ENCODE measurements around the gene PDE3B. TPM values are rescaled to one million over a fixed set of nuclear protein-coding genes. Genes with fewer than 3 reads are reported as not detected.
"Not testable (repeated sequence)": the region's sequence is repeated elsewhere in the genome, so short reads cannot be mapped to it uniquely, and the experiment has no call there.

Gene PDE3B
- total and polyA plus RNA-seq, 9 of the 15 experiments (the other 6 are each of a cell fraction or from before 2014, with no cell fraction given) = 2.3 to 22.5 (median 12.2) TPM

- in situ Hi-C loops (cut with MboI); ATAC-seq; CTCF ChIA-PET (ENCODE audit: low intra/inter-chr PET ratio); H3K9me3 ChIP-seq (replicated peaks; ENCODE audit: control insufficient read depth, insufficient read depth, low read depth, low read length); BruUV-seq (replicated peaks); H3K27me3 ChIP-seq (ENCODE audit: control insufficient read depth in 2 of 2, insufficient read depth in 2 of 2, low read length in 2 of 2); H3K9ac ChIP-seq (ENCODE audit: insufficient read depth in 1 of 2, low read depth in 2 of 2, low read length in 2 of 2); DNase-seq (ENCODE audit: extremely low read depth in 1 of 4, low spot score in 3 of 4); H4K20me1 ChIP-seq (replicated peaks; ENCODE audit: control insufficient read depth, insufficient read depth, low read length); intact Hi-C loops (cut with micrococcal nuclease); H3K4me3 ChIP-seq; H3K27ac ChIP-seq (ENCODE audit: extremely low read depth, low read depth, low read length); H2AFZ ChIP-seq (ENCODE audit: low read depth, low read length); H3K36me3 ChIP-seq (ENCODE audit: control insufficient read depth, insufficient read depth, low read length); H3K4me2 ChIP-seq (ENCODE audit: insufficient read depth, low read length); FAIRE-seq; H3K9me1 ChIP-seq (ENCODE audit: control insufficient read depth, insufficient read depth, low read length): not testable (repeated sequence)
- Histone ChIP-seq H3K79me2 (ENCODE audit: control insufficient read depth, insufficient read depth, low read length) (peaks cover 24% of the 10 kb centered on the region), H3K4me1 (replicated peaks in 1 of 2; ENCODE audit: control insufficient read depth in 2 of 2, insufficient read depth in 2 of 2, low read length in 2 of 2) (peaks cover 0 to 25% of the 10 kb centered on the region in 2 experiments; a peak in 3 of 5 replicates)
- peak; percentile 69 for TF ChIP-seq BCOR (IDR thresholded peaks at IDR 0.05)
- TF ChIP-seq ZNF146 (CRISPR knock-in tag; IDR thresholded peaks at IDR 0.05; ENCODE audit: unreplicated experiment) = peak; percentile 89
- WGBS (ENCODE audit: insufficient coverage, low coverage, missing lambda C conversion rate) = 74% methylated on average over 4 of the region's 4 CpGs
- POLR2A ChIA-PET = interaction anchor here (2.1 kb wide), 1 partner anchor 10 kb away, joined by 19 read pairs; no protein-coding TSS in a partner anchor
These were observed 23.7 kb downstream of the PDE3B start for GRCh38 chr11:14667329-14667728.

- Histone ChIP-seq H4K20me1 (replicated peaks; ENCODE audit: control insufficient read depth, insufficient read depth, low read length) (no peaks in the 10 kb centered on the region), H3K9me3 (replicated peaks; ENCODE audit: control insufficient read depth, insufficient read depth, low read depth, low read length) (no peaks in the 10 kb centered on the region), H3K79me2 (ENCODE audit: control insufficient read depth, insufficient read depth, low read length) (peaks cover 27% of the 10 kb centered on the region), H3K4me1 (replicated peaks in 1 of 2; ENCODE audit: control insufficient read depth in 2 of 2, insufficient read depth in 2 of 2, low read length in 2 of 2) (peaks cover 0 to 29% of the 10 kb centered on the region in 2 experiments; a peak in 3 of 5 replicates), H3K4me2 (ENCODE audit: insufficient read depth, low read length) (peak overlapping the region; percentile 57), H2AFZ (ENCODE audit: low read depth, low read length) (peak overlapping the region; percentile 25), H3K36me3 (ENCODE audit: control insufficient read depth, insufficient read depth, low read length) (0 out of 3 replicates have a peak, but pooled peaks cover 6% of the 10 kb centered on the region), H3K27me3 (ENCODE audit: control insufficient read depth in 2 of 2, insufficient read depth in 2 of 2, low read length in 2 of 2) (no peaks in the 10 kb centered on the region), H3K9me1 (ENCODE audit: control insufficient read depth, insufficient read depth, low read length) (no peaks in the 10 kb centered on the region), H3K9ac (ENCODE audit: insufficient read depth in 1 of 2, low read depth in 2 of 2, low read length in 2 of 2) (peak overlapping the region in 1 of 2 experiments; percentile 7; a peak in 1 of 4 replicates), H3K4me3 (0 out of 2 replicates have a peak overlapping the region, but pooled peaks have one; percentile 2), H3K27ac (ENCODE audit: extremely low read depth, low read depth, low read length) (peak overlapping the region; percentile 76)
- in situ Hi-C loops (cut with MboI) = no loop called here
- peak; percentile 24 to 64 (median 42) for DNase-seq (ENCODE audit: extremely low read depth in 1 of 4, low spot score in 3 of 4)
- peak; percentile 87 for ATAC-seq
- WGBS (ENCODE audit: insufficient coverage, low coverage, missing lambda C conversion rate) = 1% methylated on average over 6 of the region's 6 CpGs
- no TSS peak for BruUV-seq (replicated peaks)
- peak; percentile 6 for FAIRE-seq
- ChIA-PET POLR2A (interaction anchor here (0.5 to 2.1 kb wide), 3 partner anchors 12 to 46 kb away, joined by 3 to 19 read pairs (median 3); no protein-coding TSS in a partner anchor), CTCF (ENCODE audit: low intra/inter-chr PET ratio) (no interaction called here)
- intact Hi-C loops (cut with micrococcal nuclease) = no loop called here
- TF ChIP-seq ATF4 (CRISPR knock-in tag; IDR thresholded peaks at IDR 0.05) (no peak), ZNF407 (IDR thresholded peaks at IDR 0.05; ENCODE audit: low read depth) (no peak), ZFX (CRISPR knock-in tag; IDR thresholded peaks at IDR 0.05) (no peak), TFAM (CRISPR knock-in tag; conservative IDR thresholded peaks at IDR 0.05) (no peak)
These were observed 25.2 kb downstream of the PDE3B start for GRCh38 chr11:14668731-14669301.

All from K562 (cell line).